Stimulated activated CD8-positive, alpha-beta memory T cell treated with anti-CD3 and anti-CD28 coated beads, Interleukin-12 subunit alpha, Interleukin-12 subunit beta, amount 100 ng/mL, for 1 hour (primary cell): Measurements from ENCODE around the gene SLC29A3.
"Not testable (repeated sequence)": the region's sequence is repeated elsewhere in the genome, so short reads cannot be mapped to it uniquely, and the experiment has no call there.

Source experiments
- DNase-seq: peaks from one replicate; pipeline ENCODE4 v3.0.0-alpha.2; 2020; ENCODE audit warnings: low read depth

SLC29A3 gene

DNA sequence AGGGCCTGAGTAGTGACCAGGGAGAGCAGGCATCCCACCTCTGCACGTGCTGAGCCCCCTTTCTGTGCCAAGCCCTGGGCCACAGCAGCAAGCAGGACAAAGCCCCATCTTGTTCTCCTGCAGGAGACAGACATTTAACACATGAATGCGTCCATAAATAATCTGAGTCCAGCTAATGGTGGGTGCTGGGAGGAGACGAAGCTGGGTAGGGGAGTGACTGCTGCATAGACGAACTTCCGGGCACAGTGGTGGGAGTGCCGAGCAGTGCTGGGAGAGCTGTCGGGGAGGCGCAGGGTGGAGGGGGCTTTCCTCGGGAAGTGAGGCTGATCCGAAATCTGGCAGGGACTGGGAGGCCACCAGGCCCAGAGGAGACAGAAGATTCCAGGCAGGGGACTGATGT lies 35.2 kb upstream of the SLC29A3 start:
- DNase-seq, result no peak

- DNase-seq, result no peak
Measured at GRCh38 chr10:71284544-71285179, 34.4 kb upstream of the SLC29A3 start.

GRCh38 chr10:71285180-71285545 lies 33.9 kb upstream of the SLC29A3 start:
- DNase-seq, result no peak

GRCh38 chr10:71285986-71286385 lies 33.1 kb upstream of the SLC29A3 start:
- DNase-seq, result no peak

DNA sequence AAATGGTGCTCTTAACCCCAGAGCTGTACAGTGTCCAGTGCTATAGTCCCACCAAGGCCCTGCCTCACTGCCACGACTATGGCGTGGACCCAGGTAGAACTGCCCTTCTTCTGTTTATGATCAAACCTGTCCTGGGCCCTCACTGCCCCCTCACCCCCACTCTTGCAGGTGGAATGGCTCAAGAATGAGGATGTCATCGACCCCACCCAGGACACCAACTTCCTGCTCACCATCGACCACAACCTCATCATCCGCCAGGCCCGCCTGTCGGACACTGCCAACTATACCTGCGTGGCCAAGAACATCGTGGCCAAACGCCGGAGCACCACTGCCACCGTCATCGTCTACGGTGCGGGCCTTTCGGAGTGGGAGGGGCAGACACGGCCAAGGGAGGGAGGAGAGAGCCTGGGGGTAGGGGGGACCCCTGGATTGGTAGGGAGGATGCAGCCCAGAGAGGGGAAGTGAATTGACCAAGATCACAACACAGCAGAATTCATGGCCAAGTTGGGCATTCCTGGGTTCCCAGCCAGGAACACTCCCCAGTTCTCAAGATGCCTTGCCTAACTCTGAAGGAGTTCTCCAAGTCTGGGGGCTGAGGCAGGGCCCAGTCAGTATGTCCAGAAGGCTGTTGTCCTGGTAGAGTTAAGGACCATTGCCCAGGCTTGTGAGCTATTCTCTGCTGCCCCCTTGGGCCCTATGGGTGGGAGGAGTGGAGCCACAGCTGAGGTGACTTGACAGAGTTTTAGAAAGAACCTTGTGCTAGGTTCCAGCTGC lies 32.4 kb upstream of the SLC29A3 start:
- no peak for DNase-seq

- no peak for DNase-seq
Measured at GRCh38 chr10:71287456-71287855, 31.6 kb upstream of the SLC29A3 start.

DNA sequence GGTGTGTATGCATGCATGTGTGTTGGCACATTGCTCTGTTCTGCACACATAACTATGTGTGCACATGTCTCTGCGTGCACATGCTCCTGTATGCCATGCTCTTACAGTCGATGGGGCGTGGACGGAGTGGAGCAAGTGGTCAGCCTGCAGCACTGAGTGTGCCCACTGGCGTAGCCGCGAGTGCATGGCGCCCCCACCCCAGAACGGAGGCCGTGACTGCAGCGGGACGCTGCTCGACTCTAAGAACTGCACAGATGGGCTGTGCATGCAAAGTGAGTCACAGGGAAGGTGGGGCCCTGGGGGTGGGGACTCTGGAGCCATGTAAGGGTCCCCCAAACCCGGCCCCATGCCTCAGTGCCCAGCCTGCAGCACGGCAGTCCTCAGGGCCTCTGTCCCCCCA lies 30.6 kb upstream of the SLC29A3 start:
- no peak for DNase-seq

GRCh38 chr10:71289421-71290130 lies 29.5 kb upstream of the SLC29A3 start:
- no peak for DNase-seq

- DNase-seq, result no peak
Measured at GRCh38 chr10:71290331-71290730, 28.7 kb upstream of the SLC29A3 start.

GRCh38 chr10:71290806-71291527 lies 28.1 kb upstream of the SLC29A3 start:
- DNase-seq, result no peak

- no peak for DNase-seq
Measured at GRCh38 chr10:71291528-71291900, 27.5 kb upstream of the SLC29A3 start.

DNA sequence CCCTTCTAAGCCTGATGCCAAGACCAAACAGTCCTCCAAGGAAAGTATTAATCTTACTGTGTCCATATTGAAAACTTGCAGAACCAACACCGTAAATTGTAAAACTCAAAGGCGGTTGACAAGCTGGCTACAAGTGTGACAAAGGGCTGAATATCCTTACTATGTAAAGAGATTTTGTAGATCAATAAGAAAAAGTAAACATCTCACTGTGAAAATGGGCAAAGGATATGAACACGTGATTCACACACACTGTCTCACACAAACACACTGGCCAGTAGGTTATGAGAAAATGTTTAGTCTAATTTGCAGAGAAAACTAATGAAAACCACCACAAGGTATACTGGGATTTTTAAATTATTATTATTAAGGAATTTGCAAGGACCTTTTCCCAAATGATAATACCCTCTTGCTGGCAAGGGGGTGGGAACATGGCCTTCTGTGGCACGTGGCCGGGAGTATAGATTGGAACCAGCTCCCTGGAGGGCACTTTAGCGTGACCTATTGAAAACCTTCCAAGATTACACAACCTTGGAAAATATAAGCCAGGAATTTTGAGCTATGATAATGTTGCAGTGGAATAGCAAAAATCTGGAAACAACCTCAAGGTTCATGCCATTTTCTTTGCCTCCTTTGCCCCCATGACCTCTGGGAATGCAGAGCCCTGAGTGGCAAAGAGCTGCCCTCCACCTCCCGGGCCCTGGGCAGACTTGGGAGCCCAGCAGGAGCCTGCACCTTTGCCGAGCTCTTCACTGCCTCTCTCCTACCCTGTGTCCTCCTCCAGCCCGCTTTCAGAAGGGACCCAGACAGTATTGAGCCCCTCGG lies 26.2 kb upstream of the SLC29A3 start:
- no peak for DNase-seq

- DNase-seq, result no peak
Measured at GRCh38 chr10:71293446-71294084, 25.5 kb upstream of the SLC29A3 start.

DNA sequence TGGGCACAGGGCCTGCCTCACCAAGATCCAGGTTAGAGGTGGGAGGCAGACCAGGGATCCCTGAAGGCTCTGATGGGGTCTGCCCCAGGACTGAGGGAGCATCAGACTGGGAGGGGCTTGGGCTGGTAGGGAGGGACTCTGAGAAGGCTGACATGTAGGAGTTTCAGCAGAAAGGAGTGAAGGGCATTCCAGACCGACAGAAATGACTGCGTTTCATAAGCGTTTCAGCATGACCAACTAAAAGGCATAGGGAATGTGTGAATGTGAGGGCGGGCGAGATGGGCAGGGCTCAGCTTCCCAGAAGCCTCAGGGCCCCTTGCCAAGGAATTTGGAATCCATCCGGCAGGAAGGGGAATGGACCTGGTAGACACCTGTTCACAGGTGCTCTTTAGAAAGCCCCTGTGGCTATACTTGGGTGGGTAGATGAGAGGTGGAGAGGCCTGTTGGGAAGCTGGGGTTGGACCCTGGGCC lies 24.9 kb upstream of the SLC29A3 start:
- DNase-seq, result no peak

- no peak for DNase-seq
Measured at GRCh38 chr10:71294856-71295255, 24.2 kb upstream of the SLC29A3 start.

- DNase-seq, result no peak
Measured at GRCh38 chr10:71295641-71296040, 23.4 kb upstream of the SLC29A3 start.

- no peak for DNase-seq
Measured at GRCh38 chr10:71296086-71296485, 23.0 kb upstream of the SLC29A3 start.

DNA sequence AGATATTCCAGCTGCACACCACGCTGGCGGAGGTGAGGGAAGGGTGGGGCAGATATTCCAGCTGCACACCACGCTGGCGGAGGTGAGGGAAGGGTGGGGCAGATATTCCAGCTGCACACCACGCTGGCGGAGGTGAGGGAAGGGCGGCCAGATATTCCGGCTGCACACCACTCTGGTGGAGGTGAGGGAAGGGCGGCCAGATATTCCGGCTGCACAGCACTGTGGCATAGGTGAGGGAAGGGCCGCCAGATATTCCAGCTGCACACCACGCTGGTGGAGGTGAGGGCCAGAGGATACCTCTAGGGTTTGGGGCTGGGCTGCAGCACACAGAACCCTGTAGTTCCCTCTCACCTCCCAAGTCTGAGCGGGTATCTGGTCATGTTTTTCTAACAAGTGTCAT lies 22.2 kb upstream of the SLC29A3 start:
- not testable (repeated sequence) for DNase-seq

- DNase-seq, result no peak
Measured at GRCh38 chr10:71297343-71297742, 21.7 kb upstream of the SLC29A3 start.

DNA sequence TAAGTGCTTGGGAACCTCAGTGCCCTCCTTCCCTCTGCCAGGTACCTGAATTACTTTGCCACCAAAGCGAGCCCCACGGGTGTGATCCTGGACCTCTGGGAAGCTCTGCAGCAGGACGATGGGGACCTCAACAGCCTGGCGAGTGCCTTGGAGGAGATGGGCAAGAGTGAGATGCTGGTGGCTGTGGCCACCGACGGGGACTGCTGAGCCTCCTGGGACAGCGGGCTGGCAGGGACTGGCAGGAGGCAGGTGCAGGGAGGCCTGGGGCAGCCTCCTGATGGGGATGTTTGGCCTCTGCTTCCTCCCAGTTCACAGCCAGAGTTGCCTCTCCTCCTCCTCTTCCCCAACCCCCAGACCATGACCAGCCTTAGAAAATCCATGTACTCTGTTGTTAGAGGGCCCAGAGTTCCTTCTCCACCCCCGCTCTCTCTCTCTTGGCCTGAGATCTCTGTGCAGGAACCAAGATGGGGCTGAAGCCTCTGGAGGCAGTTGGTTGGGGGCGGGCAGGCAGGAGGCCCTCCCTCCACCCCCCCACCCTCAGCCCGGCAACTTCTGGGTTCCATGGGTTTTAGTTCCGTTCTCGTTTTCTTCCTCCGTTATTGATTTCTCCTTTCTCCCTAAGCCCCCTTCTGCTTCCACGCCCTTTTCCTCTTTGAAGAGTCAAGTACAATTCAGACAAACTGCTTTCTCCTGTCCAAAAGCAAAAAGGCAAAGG lies 19.8 kb upstream of the SLC29A3 start:
- no peak for DNase-seq
